ENCODE data around the gene TMEM140. TPM values are rescaled to one million over a fixed set of nuclear protein-coding genes. Genes with fewer than 3 reads are reported as not detected.
"Not testable (repeated sequence)": the region's sequence is repeated elsewhere in the genome, so short reads cannot be mapped to it uniquely, and the experiment has no call there.

TMEM140 gene
- 1.1 and 2.2 TPM in 2 replicates for total RNA-seq (2014; rRNA removed; shearing (Covaris generic))

- DNase-seq (ENCODE audit: low read depth in 1 of 2, low spot score in 2 of 2): peak in 1 of 2 experiments; percentile 77
- Histone ChIP-seq H3K27me3 (replicated peaks) (no peaks in the 10 kb centered on the region), H3K9me3 (replicated peaks) (no peaks in the 10 kb centered on the region), H3K27ac (peak within 1 kb of the TSS; percentile 76), H3K4me1 (replicated peaks) (peaks cover 20% of the 10 kb centered on the region), H3K4me3 (peak within 1 kb of the TSS; percentile 40), H3K36me3 (no peaks in the 10 kb centered on the region)
Measured at GRCh38 chr7:135147899-135148721, at the start of gene TMEM140. TMEM140 (plus strand) TSS chr7:135148072; CDS start chr7:135164442, 16,370 bp downstream.

- H3K27me3 ChIP-seq (replicated peaks): no peaks in the 10 kb centered on the region
- H3K36me3 ChIP-seq: no peaks in the 10 kb centered on the region
- no peaks in the 10 kb centered on the region for H3K9me3 ChIP-seq (replicated peaks)
- peaks cover 3% of the 10 kb centered on the region; the same call in 1 of the 2 replicates for H3K4me1 ChIP-seq (replicated peaks)
- DNase-seq (ENCODE audit: low read depth in 1 of 2, low spot score in 2 of 2): no peak
- H3K27ac ChIP-seq: no peak overlapping the region
- no peak overlapping the region for H3K4me3 ChIP-seq
Measured at GRCh38 chr7:135098391-135098790, 49.5 kb upstream of the TMEM140 start.

- peaks cover 3% of the 10 kb centered on the region; the same call in 1 of the 2 replicates for H3K4me1 ChIP-seq (replicated peaks)
- H3K36me3 ChIP-seq: no peaks in the 10 kb centered on the region
- no peaks in the 10 kb centered on the region for H3K27me3 ChIP-seq (replicated peaks)
- no peak overlapping the region for H3K4me3 ChIP-seq
- no peaks in the 10 kb centered on the region for H3K9me3 ChIP-seq (replicated peaks)
- peak in 1 of 2 experiments; percentile 11 for DNase-seq (ENCODE audit: low read depth in 1 of 2, low spot score in 2 of 2)
- no peak overlapping the region for H3K27ac ChIP-seq
Measured at GRCh38 chr7:135100856-135101255, 47.0 kb upstream of the TMEM140 start.

- no peaks in the 10 kb centered on the region for H3K9me3 ChIP-seq (replicated peaks)
Measured at GRCh38 chr7:135102372-135102771, 45.5 kb upstream of the TMEM140 start.

GRCh38 chr7:135109562-135109961 lies 38.3 kb upstream of the TMEM140 start:
- no peaks in the 10 kb centered on the region for H3K27me3 ChIP-seq (replicated peaks)
- H3K27ac ChIP-seq: no peak overlapping the region
- no peaks in the 10 kb centered on the region for H3K9me3 ChIP-seq (replicated peaks)
- H3K4me3 ChIP-seq: no peak overlapping the region
- no peaks in the 10 kb centered on the region for H3K4me1 ChIP-seq (replicated peaks)
- no peaks in the 10 kb centered on the region for H3K36me3 ChIP-seq
- DNase-seq (ENCODE audit: low read depth in 1 of 2, low spot score in 2 of 2): no peak

More at GRCh38 chr7:135102372-135102771, 45.5 kb upstream of the TMEM140 start:
- no peaks in the 10 kb centered on the region for H3K27me3 ChIP-seq (replicated peaks)
- no peak overlapping the region for H3K4me3 ChIP-seq
- peaks cover 3% of the 10 kb centered on the region; the same call in 1 of the 2 replicates for H3K4me1 ChIP-seq (replicated peaks)
- H3K36me3 ChIP-seq: no peaks in the 10 kb centered on the region
- no peak for DNase-seq (ENCODE audit: low read depth in 1 of 2, low spot score in 2 of 2)
- no peak overlapping the region for H3K27ac ChIP-seq

- Histone ChIP-seq H3K4me3 (no peak overlapping the region), H3K36me3 (no peaks in the 10 kb centered on the region), H3K9me3 (replicated peaks) (no peaks in the 10 kb centered on the region), H3K27ac (no peak overlapping the region), H3K27me3 (replicated peaks) (no peaks in the 10 kb centered on the region), H3K4me1 (replicated peaks) (no peaks in the 10 kb centered on the region)
- no peak for DNase-seq (ENCODE audit: low read depth in 1 of 2, low spot score in 2 of 2)
Measured at GRCh38 chr7:135109976-135110375, 37.9 kb upstream of the TMEM140 start.

- no peaks in the 10 kb centered on the region for H3K4me1 ChIP-seq (replicated peaks)
- H3K9me3 ChIP-seq (replicated peaks): no peaks in the 10 kb centered on the region
- H3K36me3 ChIP-seq: no peaks in the 10 kb centered on the region
- H3K27ac ChIP-seq: no peak overlapping the region
- no peak for DNase-seq (ENCODE audit: low read depth in 1 of 2, low spot score in 2 of 2)
- H3K4me3 ChIP-seq: no peak overlapping the region
- H3K27me3 ChIP-seq (replicated peaks): no peaks in the 10 kb centered on the region
Measured at GRCh38 chr7:135111379-135111778, 36.5 kb upstream of the TMEM140 start.

GRCh38 chr7:135114622-135115021 lies 33.2 kb upstream of the TMEM140 start:
- Histone ChIP-seq H3K4me1 (replicated peaks) (no peaks in the 10 kb centered on the region), H3K36me3 (no peaks in the 10 kb centered on the region), H3K27me3 (replicated peaks) (no peaks in the 10 kb centered on the region), H3K9me3 (replicated peaks) (no peaks in the 10 kb centered on the region), H3K27ac (no peak overlapping the region), H3K4me3 (no peak overlapping the region)
- no peak for DNase-seq (ENCODE audit: low read depth in 1 of 2, low spot score in 2 of 2)

- H3K9me3 ChIP-seq (replicated peaks): no peaks in the 10 kb centered on the region; the same call in 1 of the 2 replicates
- H3K36me3 ChIP-seq: no peaks in the 10 kb centered on the region
- DNase-seq (ENCODE audit: low read depth in 1 of 2, low spot score in 2 of 2): no peak
- H3K27me3 ChIP-seq (replicated peaks): no peaks in the 10 kb centered on the region
- no peak overlapping the region for H3K4me3 ChIP-seq
- H3K27ac ChIP-seq: no peak overlapping the region
- no peaks in the 10 kb centered on the region for H3K4me1 ChIP-seq (replicated peaks)
Measured at GRCh38 chr7:135117096-135117495, 30.8 kb upstream of the TMEM140 start.

- Histone ChIP-seq H3K9me3 (replicated peaks) (no peaks in the 10 kb centered on the region; the same call in 1 of the 2 replicates), H3K27me3 (replicated peaks) (peaks cover 3% of the 10 kb centered on the region; the same call in 1 of the 2 replicates), H3K27ac (no peak overlapping the region), H3K4me1 (replicated peaks) (no peaks in the 10 kb centered on the region), H3K4me3 (no peak overlapping the region), H3K36me3 (no peaks in the 10 kb centered on the region)
- DNase-seq (ENCODE audit: low read depth in 1 of 2, low spot score in 2 of 2): no peak
Measured at GRCh38 chr7:135121868-135122267, 26.0 kb upstream of the TMEM140 start.

- DNase-seq (ENCODE audit: low read depth in 1 of 2, low spot score in 2 of 2); H3K4me3 ChIP-seq; H3K27ac ChIP-seq; H3K4me1 ChIP-seq (replicated peaks); H3K27me3 ChIP-seq (replicated peaks); H3K36me3 ChIP-seq; H3K9me3 ChIP-seq (replicated peaks): not testable (repeated sequence)
Measured at GRCh38 chr7:135124631-135125030, 23.2 kb upstream of the TMEM140 start.

- Histone ChIP-seq H3K4me1 (replicated peaks) (no peaks in the 10 kb centered on the region), H3K9me3 (replicated peaks) (no peaks in the 10 kb centered on the region), H3K4me3 (no peak overlapping the region), H3K27ac (no peak overlapping the region), H3K36me3 (no peaks in the 10 kb centered on the region), H3K27me3 (replicated peaks) (peaks cover 3% of the 10 kb centered on the region; the same call in 1 of the 2 replicates)
- no peak for DNase-seq (ENCODE audit: low read depth in 1 of 2, low spot score in 2 of 2)
Measured at GRCh38 chr7:135128931-135129330, 18.9 kb upstream of the TMEM140 start.

GRCh38 chr7:135129579-135129978 lies 18.3 kb upstream of the TMEM140 start:
- Histone ChIP-seq H3K4me1 (replicated peaks) (no peaks in the 10 kb centered on the region), H3K4me3 (no peak overlapping the region), H3K27me3 (replicated peaks) (peaks cover 3% of the 10 kb centered on the region; the same call in 1 of the 2 replicates), H3K36me3 (no peaks in the 10 kb centered on the region), H3K9me3 (replicated peaks) (no peaks in the 10 kb centered on the region), H3K27ac (no peak overlapping the region)
- no peak for DNase-seq (ENCODE audit: low read depth in 1 of 2, low spot score in 2 of 2)

GRCh38 chr7:135143885-135144668 lies 3.8 kb upstream of the TMEM140 start:
- H3K27ac ChIP-seq: no peak overlapping the region
- H3K36me3 ChIP-seq: no peaks in the 10 kb centered on the region
- H3K9me3 ChIP-seq (replicated peaks): no peaks in the 10 kb centered on the region; the same call in 1 of the 2 replicates
- peaks cover 19% of the 10 kb centered on the region for H3K4me1 ChIP-seq (replicated peaks)
- no peak overlapping the region for H3K4me3 ChIP-seq
- no peaks in the 10 kb centered on the region; the same call in 1 of the 2 replicates for H3K27me3 ChIP-seq (replicated peaks)
- DNase-seq (ENCODE audit: low read depth in 1 of 2, low spot score in 2 of 2): no peak
